Medulla oblongata (tissue), 1 donor: ENCODE measurements around the gene TCF19.

ENCODE experiments used
- DNase-seq: peaks from one replicate; pipeline ENCODE4 v3.0.0-alpha.2; 2015; ENCODE audit errors: extremely low spot score

TCF19 gene

GRCh38 chr6:31158140-31158862 lies at the start of gene TCF19:
Gene TCF19, plus strand, starts transcription at chr6:31158589. Its CDS starts 881 bp downstream, at chr6:31159470.
- peak; percentile 99 for DNase-seq

GRCh38 chr6:31110825-31111582 lies 47.4 kb upstream of the TCF19 start:
- no peak for DNase-seq

DNA sequence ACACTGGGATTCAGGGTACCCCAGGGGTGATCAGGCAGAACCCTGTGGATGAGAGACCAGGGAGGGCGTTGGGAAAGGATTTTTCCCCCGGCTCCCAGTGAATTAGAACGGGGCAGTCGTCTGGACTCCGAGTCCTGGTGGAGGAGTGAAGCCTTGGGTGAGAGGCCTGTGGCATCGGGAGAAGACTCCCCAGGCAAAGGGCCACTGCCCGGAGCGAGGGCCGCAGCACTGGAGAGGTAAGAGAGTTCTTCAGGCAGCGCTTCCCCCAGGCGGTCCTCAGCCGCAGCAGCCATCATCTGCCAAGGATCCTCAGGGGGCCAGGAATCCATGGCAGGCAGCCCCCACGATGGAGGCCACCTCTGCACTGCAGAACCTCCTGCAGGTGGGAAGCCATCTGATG lies 46.7 kb upstream of the TCF19 start:
- DNase-seq, result no peak

- DNase-seq, result no peak
Observed at GRCh38 chr6:31112478-31112877, 45.9 kb upstream of the TCF19 start, which contains the start of gene C6orf15. Gene C6orf15, minus strand, starts transcription at chr6:31112575. Its CDS starts 20 bp downstream, at chr6:31112555.

- no peak for DNase-seq
Observed at GRCh38 chr6:31113861-31114540, 44.4 kb upstream of the TCF19 start.

DNA sequence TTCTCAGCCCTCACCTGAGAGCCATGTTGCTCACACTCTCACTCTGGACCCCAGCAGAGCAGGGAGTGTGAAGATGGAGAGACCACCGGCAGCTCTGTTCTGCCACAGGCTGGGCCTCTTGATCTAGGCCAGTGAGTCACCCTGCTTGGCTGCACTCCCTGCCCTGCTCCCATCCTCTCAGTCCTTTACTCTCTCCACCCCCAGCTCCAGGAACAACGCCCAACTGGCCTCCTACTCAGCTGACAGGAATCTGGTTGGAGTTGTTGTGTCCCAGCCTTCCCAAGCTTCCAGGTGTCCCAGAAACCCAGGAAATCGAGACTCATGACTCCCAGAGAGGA lies 43.9 kb upstream of the TCF19 start, which contains the start of gene PSORS1C1:
Gene PSORS1C1 (plus strand): TSS at position 260 of the 338 bp plus-strand sequence. CDS start 14,833 bp downstream, outside the sequence.
- peak; percentile 44 for DNase-seq

GRCh38 chr6:31114970-31115849 lies 43.2 kb upstream of the TCF19 start:
- DNase-seq, result peak; percentile 71

DNA sequence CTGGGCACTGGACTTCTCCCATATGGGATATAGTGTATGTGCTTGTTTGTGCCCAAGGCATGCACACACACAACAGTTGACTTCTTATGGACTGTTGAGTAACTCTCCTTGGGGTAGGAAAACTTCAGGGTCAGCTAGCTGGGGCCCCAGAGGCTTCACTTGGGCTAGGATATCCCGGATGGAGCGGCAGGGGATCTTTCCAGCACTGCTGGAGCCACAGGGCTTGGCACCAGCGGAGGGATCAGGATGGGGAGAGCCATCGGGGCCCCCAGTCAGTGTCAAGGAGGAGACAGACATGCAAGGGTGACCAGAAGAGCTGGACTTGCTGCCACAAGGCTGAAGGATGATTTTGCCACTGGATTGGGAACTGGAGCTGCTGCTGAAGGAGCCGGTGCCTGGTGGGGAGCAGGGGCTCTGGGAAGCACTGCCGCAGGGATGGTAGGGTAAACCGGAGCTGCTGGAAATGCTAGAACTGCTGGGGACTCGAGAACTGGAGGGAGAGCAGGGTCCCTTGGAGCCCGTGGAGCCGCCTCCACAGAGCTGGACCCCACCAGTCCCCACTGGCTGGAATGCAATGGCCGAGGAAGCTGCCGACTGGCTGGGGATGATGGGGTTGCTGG lies 42.3 kb upstream of the TCF19 start:
- DNase-seq, result no peak

- DNase-seq, result peak; percentile 20
Observed at GRCh38 chr6:31116661-31117385, 41.6 kb upstream of the TCF19 start.

DNA sequence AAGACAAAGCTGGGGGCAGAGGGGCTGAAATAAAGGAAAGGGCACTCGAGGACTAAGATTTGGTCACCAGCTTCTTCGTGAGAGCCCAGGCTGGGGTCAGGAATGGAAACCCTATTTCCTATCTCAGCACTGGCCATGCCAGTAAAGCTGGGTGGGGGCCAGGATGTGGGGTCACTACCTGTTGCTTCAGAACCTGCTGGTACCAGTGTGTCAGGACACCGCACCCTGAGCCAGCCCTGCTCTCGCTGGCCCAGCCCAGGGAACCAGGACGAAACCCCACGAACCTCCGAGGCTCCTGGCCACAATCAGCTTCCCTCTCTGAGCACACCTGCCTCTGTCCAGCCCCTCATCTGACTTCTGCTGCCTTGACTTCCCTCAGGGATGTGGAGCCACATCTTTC lies 40.2 kb upstream of the TCF19 start:
- no peak for DNase-seq

DNA sequence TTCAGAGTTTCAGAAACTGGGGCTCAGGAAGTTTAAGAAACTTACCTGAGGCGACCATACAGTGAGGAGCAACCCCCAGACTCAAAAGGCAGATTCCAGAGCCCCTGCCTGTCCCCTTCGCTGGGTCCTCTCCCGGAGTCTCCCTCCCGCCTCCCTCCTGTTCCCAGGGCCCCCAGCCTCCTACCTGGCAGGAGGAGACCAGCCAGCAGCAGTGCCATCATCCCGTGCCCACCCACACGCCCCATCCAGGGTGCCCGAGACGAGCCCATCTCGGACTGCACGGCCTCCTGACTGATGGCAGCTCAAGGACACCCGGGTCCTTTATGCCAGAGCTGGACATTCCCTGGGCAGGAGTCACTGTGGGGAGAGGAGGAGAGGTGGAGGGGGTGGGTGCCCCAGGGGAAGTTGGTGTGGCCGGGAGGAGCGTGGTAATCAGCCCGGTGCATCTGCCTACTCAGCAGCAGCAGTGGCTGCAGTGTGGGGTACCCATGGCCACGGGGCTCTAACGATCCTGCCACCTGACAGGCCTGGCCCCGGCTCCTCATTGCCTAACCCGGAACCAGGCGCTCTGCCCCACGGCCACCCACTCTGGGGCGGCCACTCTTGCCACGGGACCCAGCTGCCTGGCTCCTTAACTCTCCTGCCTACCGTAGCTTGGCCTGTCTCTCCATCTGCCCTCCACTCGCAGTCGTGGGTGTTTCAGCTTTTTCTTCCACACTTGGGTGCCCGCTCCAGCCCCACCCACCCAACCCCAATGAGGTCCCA lies 38.1 kb upstream of the TCF19 start, which contains the start of gene CDSN:
Gene CDSN (minus strand): TSS at position 296 of the 765 bp plus-strand sequence. CDS start 27 bp downstream, at position 269.
- DNase-seq, result no peak

- DNase-seq, result no peak
Observed at GRCh38 chr6:31121131-31121790, 37.1 kb upstream of the TCF19 start.

GRCh38 chr6:31122791-31123706 lies 35.3 kb upstream of the TCF19 start:
- DNase-seq, result peak; percentile 61

DNA sequence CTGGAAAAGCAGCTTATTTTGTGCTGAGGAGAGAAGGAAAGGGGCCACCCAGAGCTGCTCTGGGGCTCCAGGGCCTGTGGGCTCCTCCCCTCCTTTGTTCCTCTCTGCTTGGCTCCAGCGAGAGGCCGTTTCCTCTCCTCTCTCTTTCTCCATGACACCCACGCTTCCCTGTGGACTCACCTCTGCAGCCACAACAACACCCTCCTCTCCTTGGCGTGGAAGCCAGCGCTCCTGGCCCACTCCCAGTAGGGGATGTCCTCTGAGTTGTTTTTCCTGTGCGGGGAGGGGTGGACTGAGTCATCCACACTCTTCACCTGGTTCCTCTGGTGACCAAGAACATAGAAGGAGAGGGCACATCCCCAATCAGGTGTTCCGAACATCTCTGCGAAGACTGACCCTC lies 33.2 kb upstream of the TCF19 start:
- DNase-seq, result no peak

- DNase-seq, result no peak
Observed at GRCh38 chr6:31125586-31126363, 32.6 kb upstream of the TCF19 start.

GRCh38 chr6:31126396-31127175 lies 31.8 kb upstream of the TCF19 start:
- DNase-seq, result no peak
